PC-9 (cell line): ENCODE measurements around the gene THADA. TPM values are rescaled to one million over a fixed set of nuclear protein-coding genes. Genes with fewer than 3 reads are reported as not detected.

Experiments
- BruUV-seq: library from RNA; stranded (reverse); fragments of 400-500 nt; replicated peaks from 2 replicates; lab custom pipeline; 2021; lab: Mats Ljungman, UMichigan
- CTCF ChIA-PET: fragments of 300-600 bp; sonication (Branson Sonifier 250); formaldehyde crosslinking; loops from one replicate; lab custom pipeline; 2022; ENCODE audit warnings: antibody characterized with exemption; lab: Charles Lee
- POLR2A ChIA-PET: fragments of 300-600 bp; sonication (Branson Sonifier 250); formaldehyde crosslinking; loops from one replicate; lab custom pipeline; 2022; ENCODE audit warnings: antibody characterized with exemption; ENCODE audit not compliant: unreplicated experiment; lab: Charles Lee
- DNase-seq, 2 experiments: peaks; one replicate each; pipeline versions ENCODE4 v3.0.0 to v3.0.0-alpha.2; 2015 to 2022; ENCODE audit warnings: mixed read lengths in 1 of 2
- H2AFZ ChIP-seq: fragments of 200-600 bp; sonication (generic); 2 replicates; pipeline ENCODE4 v1.8.1; 2017; ENCODE audit warnings: antibody characterized with exemption
- H3F3A ChIP-seq: fragments of 200-600 bp; sonication (generic); 2 replicates; pipeline ENCODE4 v1.8.1; 2017; ENCODE audit warnings: antibody characterized with exemption, mild to moderate bottlenecking, low read depth; ENCODE audit not compliant: insufficient read depth
- H3K27ac ChIP-seq: fragments of 200-600 bp; sonication (generic); 2 replicates; pipeline ENCODE4 v1.6.1; 2016; ENCODE audit warnings: mixed run types
- H3K27me3 ChIP-seq: fragments of 200-600 bp; sonication (generic); 2 replicates; pipeline ENCODE4 v1.6.1; 2016; ENCODE audit warnings: low read depth, mixed run types; ENCODE audit not compliant: insufficient read depth
- H3K36me3 ChIP-seq: fragments of 200-600 bp; sonication (generic); 2 replicates; pipeline ENCODE4 v1.6.1; 2016; ENCODE audit warnings: low read depth, mixed run types
- H3K4me1 ChIP-seq: fragments of 200-600 bp; sonication (generic); replicated peaks from 2 replicates; pipeline ENCODE4 v1.6.1; 2016; ENCODE audit warnings: mixed run types; ENCODE audit not compliant: insufficient read depth
- H3K4me2 ChIP-seq: fragments of 200-600 bp; sonication (generic); 2 replicates; pipeline ENCODE4 v1.6.1; 2017; ENCODE audit warnings: mixed run types
- H3K4me3 ChIP-seq: fragments of 200-600 bp; sonication (generic); 2 replicates; pipeline ENCODE4 v1.6.1; 2016; ENCODE audit warnings: mixed run types
- H3K79me2 ChIP-seq: fragments of 200-600 bp; sonication (generic); 2 replicates; pipeline ENCODE4 v1.6.1; 2017; ENCODE audit warnings: low read depth, mixed run types
- H3K9me2 ChIP-seq: fragments of 200-600 bp; sonication (generic); 2 replicates; pipeline ENCODE4 v1.8.1; 2017; ENCODE audit warnings: mild to moderate bottlenecking; ENCODE audit not compliant: insufficient read depth
- H3K9me3 ChIP-seq: fragments of 200-600 bp; sonication (generic); 2 replicates; pipeline ENCODE4 v1.8.1; 2016; ENCODE audit warnings: low read depth; ENCODE audit not compliant: insufficient read depth
- H4K20me1 ChIP-seq: fragments of 200-600 bp; sonication (generic); 2 replicates; pipeline ENCODE4 v1.8.1; 2017; ENCODE audit not compliant: insufficient read depth
- EZH2 ChIP-seq: fragments of 200-600 bp; sonication (generic); IDR thresholded peaks from 2 replicates; pipeline ENCODE4 v1.8.0; 2017; ENCODE audit warnings: antibody characterized with exemption, low read depth
- intact Hi-C: fragments of 100-400 bp; cut with micrococcal nuclease; formaldehyde crosslinking; loops from one replicate; pipeline ENCODE4 v1.10.0; 2022; ENCODE audit not compliant: unreplicated experiment
- total RNA-seq: library from RNA; stranded (reverse); gene quantifications from 2 replicates; pipeline ENCODE4 v1.2.3, GENCODE V29; 2021
- TF ChIP-seq, protein P1 (sequence below): fragments of 200-600 bp; sonication (generic); conservative IDR thresholded peaks from 2 replicates; pipeline ENCODE4 v1.6.1; 2017; ENCODE audit warnings: mixed run types, antibody characterized with exemption, mild to moderate bottlenecking, moderate library complexity

The THADA gene
- total RNA-seq, 1 experiment from 2014 or later = 28.1 TPM

DNA sequence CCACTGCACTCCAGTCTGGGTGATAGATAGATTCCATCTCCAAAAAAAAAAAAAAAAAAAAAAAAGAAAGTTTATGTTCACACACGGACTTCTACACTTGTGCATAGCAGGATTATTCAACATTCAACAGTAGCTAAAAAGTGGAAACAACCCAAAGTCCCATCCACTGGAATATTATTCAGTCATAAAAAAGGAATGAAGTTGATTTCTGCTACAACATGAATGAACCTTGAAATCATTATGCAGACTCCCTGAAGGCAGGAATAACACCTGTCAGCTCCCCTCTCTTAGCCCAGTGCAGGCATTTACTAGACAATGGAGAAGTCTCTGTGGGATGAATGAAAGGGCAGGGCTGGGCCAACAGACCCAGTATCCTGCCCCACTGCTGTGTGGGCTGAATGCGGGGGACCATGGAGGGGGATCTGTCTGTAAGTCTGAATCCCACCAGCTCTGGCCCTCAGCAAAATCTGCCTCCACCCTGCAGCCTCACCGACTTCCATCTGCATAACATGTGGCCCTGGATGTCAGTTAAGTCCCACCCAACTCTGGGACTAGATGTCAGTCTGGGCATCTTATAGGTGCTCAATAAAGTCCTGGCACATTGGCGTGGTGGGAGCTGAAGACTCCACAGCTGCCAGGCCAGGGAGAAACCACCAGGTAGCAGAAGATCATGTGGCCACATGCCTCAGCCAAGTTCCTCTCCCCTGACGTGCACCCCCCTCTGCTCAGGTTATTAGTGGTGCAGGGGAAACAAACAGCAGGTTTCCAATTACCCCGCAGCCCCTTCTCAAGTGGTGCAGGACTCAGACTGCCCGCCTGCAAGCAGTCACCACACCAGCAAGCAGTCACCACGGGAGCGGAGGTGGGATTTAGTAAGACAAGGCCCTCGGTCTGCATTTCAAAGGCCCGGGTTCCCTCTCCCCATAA is 378.3 kb downstream of the THADA start:
- peaks cover 56% of the 10 kb centered on the region for H3F3A ChIP-seq
- no peak overlapping the region for H2AFZ ChIP-seq
- 0 out of 2 replicates have a peak, but pooled peaks cover 2% of the 10 kb centered on the region for H4K20me1 ChIP-seq
- CTCF ChIA-PET = interaction anchor here (0.6 to 0.7 kb wide), 3 partner anchors 12 to 236 kb away, joined by 4 to 10 read pairs (median 5); no protein-coding TSS in a partner anchor
- H3K4me2 ChIP-seq = peak overlapping the region; percentile 99
- no peaks in the 10 kb centered on the region for H3K9me3 ChIP-seq
- H3K79me2 ChIP-seq = peaks cover 37% of the 10 kb centered on the region
- H3K27ac ChIP-seq = peak overlapping the region; percentile 92
- no TSS peak for BruUV-seq
- H3K36me3 ChIP-seq = peaks cover 5% of the 10 kb centered on the region; the same call in 1 of the 2 replicates
- intact Hi-C loops = loop anchor here (1.0 to 2.0 kb wide), 3 partner anchors 17 to 49 kb away; no protein-coding TSS in a partner anchor
- no peak overlapping the region for H3K4me3 ChIP-seq
- TF ChIP-seq, protein P1, sequence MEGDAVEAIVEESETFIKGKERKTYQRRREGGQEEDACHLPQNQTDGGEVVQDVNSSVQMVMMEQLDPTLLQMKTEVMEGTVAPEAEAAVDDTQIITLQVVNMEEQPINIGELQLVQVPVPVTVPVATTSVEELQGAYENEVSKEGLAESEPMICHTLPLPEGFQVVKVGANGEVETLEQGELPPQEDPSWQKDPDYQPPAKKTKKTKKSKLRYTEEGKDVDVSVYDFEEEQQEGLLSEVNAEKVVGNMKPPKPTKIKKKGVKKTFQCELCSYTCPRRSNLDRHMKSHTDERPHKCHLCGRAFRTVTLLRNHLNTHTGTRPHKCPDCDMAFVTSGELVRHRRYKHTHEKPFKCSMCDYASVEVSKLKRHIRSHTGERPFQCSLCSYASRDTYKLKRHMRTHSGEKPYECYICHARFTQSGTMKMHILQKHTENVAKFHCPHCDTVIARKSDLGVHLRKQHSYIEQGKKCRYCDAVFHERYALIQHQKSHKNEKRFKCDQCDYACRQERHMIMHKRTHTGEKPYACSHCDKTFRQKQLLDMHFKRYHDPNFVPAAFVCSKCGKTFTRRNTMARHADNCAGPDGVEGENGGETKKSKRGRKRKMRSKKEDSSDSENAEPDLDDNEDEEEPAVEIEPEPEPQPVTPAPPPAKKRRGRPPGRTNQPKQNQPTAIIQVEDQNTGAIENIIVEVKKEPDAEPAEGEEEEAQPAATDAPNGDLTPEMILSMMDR = no peak
- TF ChIP-seq EZH2 = no peak
- peaks cover 43% of the 10 kb centered on the region for H3K4me1 ChIP-seq
- POLR2A ChIA-PET = interaction anchor here (0.5 to 0.9 kb wide), 3 partner anchors 11 to 209 kb away, joined by 3 to 24 read pairs (median 8); no protein-coding TSS in a partner anchor
- no peak for DNase-seq
- no peaks in the 10 kb centered on the region for H3K9me2 ChIP-seq
- no peaks in the 10 kb centered on the region for H3K27me3 ChIP-seq

DNA sequence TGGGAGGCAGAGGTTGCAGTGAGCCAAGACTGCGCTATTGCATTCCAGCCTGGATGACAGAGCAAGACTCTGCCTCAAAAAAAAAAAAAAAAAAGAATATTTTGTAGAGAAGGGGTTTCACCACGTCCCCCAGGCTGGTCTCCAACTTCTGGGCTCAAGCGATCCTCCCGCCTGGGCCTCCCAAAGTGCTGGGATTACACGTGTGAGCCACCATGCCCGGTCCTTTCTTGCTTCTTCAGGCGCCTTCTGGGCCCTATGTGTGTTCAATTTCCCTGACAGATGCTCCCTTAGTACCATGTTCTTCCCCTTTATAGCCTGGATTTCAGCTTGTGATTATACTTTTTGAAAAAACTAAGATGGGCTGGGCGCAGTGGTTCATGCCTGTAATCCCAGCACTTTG is 379.2 kb downstream of the THADA start:
- no peaks in the 10 kb centered on the region for H3K9me3 ChIP-seq
- no peak for DNase-seq
- H3K36me3 ChIP-seq = no peaks in the 10 kb centered on the region
- POLR2A ChIA-PET = no interaction called here
- no TSS peak for BruUV-seq
- CTCF ChIA-PET = interaction anchor here (0.6 to 0.7 kb wide), 2 partner anchors 85 to 175 kb away, joined by 4 to 10 read pairs; no protein-coding TSS in a partner anchor
- no peak overlapping the region for H3K4me3 ChIP-seq
- intact Hi-C loops = no loop called here
- TF ChIP-seq, protein P1 = no peak
- no peak for TF ChIP-seq EZH2
- peaks cover 37% of the 10 kb centered on the region for H3K4me1 ChIP-seq
- peaks cover 47% of the 10 kb centered on the region for H3F3A ChIP-seq
- no peaks in the 10 kb centered on the region for H3K27me3 ChIP-seq
- no peaks in the 10 kb centered on the region for H4K20me1 ChIP-seq
- no peak overlapping the region for H3K4me2 ChIP-seq
- H3K27ac ChIP-seq = no peak overlapping the region
- H2AFZ ChIP-seq = no peak overlapping the region
- H3K9me2 ChIP-seq = no peaks in the 10 kb centered on the region
- H3K79me2 ChIP-seq = peaks cover 28% of the 10 kb centered on the region

DNA sequence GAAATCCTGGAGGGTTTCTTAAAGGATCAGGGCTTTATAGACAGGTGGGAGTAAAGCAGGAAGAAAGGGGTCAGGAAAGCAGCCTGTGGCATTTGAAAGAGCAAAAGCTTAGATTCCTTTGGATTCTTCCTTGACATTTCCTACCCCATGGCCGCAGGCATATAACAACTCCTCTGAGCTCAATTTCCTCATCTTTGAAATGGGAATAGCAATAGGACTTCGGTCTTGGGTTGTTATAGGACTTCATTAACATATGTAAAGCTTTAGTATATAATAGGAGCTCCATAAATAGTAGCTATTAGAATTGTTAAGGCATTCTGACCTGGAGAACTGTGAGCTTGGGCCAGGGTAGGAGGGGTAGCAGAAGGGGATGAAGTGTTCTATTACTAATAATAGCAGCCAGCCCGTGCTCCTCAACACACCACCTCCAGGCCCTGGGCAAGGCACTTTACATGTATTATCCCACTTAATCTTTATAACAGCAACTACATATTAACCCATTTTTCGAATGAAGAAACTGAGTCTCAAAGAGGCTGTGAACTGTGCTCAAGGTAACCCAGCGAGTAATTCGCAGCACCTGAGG is 380.1 kb downstream of the THADA start:
- no peak overlapping the region for H3K27ac ChIP-seq
- H3K4me2 ChIP-seq = no peak overlapping the region
- intact Hi-C loops = no loop called here
- CTCF ChIA-PET = no interaction called here
- no TSS peak for BruUV-seq
- H3K9me2 ChIP-seq = no peaks in the 10 kb centered on the region
- peaks cover 39% of the 10 kb centered on the region for H3F3A ChIP-seq
- H3K27me3 ChIP-seq = no peaks in the 10 kb centered on the region
- POLR2A ChIA-PET = interaction anchor here (0.5 to 0.6 kb wide), 3 partner anchors 35 to 1352 kb away, joined by 3 to 5 read pairs (median 4); no protein-coding TSS in a partner anchor
- H2AFZ ChIP-seq = no peak overlapping the region
- TF ChIP-seq, protein P1 = no peak
- TF ChIP-seq EZH2 = no peak
- no peak for DNase-seq
- H3K4me3 ChIP-seq = no peak overlapping the region
- no peaks in the 10 kb centered on the region for H3K36me3 ChIP-seq
- H4K20me1 ChIP-seq = no peaks in the 10 kb centered on the region
- H3K79me2 ChIP-seq = peaks cover 19% of the 10 kb centered on the region
- no peaks in the 10 kb centered on the region for H3K9me3 ChIP-seq
- H3K4me1 ChIP-seq = peaks cover 28% of the 10 kb centered on the region
